ENCODE data around the gene SLC6A6.

DNA sequence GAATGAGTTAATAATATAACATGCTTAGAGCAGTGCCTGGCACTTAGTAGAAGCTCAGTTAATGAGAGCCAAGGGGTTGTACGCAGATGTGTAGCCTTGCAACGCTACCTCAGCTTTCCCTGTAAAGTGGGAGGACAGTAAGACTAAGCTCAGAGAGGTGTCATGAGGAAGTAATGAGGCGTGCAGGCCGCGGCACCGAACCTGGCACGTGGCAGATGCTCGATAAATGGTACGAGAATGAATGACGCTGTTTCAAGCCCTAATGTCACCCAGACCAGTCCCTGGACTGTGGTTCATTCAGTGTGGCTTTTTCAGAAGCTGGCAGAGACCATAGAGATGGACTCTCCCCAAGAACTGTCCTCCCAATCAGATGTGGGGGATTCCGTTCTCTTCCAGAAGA is 116.5 kb downstream of the SLC6A6 start:
- TF ChIP-seq EZH2phosphoT487 (IDR thresholded peaks at IDR 0.05; ENCODE audit: low read depth, severe bottlenecking, unreplicated experiment) = no peak
- TF ChIP-seq, protein P1, sequence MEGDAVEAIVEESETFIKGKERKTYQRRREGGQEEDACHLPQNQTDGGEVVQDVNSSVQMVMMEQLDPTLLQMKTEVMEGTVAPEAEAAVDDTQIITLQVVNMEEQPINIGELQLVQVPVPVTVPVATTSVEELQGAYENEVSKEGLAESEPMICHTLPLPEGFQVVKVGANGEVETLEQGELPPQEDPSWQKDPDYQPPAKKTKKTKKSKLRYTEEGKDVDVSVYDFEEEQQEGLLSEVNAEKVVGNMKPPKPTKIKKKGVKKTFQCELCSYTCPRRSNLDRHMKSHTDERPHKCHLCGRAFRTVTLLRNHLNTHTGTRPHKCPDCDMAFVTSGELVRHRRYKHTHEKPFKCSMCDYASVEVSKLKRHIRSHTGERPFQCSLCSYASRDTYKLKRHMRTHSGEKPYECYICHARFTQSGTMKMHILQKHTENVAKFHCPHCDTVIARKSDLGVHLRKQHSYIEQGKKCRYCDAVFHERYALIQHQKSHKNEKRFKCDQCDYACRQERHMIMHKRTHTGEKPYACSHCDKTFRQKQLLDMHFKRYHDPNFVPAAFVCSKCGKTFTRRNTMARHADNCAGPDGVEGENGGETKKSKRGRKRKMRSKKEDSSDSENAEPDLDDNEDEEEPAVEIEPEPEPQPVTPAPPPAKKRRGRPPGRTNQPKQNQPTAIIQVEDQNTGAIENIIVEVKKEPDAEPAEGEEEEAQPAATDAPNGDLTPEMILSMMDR (IDR thresholded peaks at IDR 0.05; ENCODE audit: poor library complexity) = no peak

All from hepatocyte (in vitro differentiated cells).